ENCODE measurements around the gene VRK3.

Gene VRK3

GRCh38 chr19:50000841-50001557 is 24.2 kb downstream of the VRK3 start:
- CTCF ChIA-PET, result no interaction called here
- POLR2A ChIA-PET, result no interaction called here
- TF ChIP-seq, protein P1, sequence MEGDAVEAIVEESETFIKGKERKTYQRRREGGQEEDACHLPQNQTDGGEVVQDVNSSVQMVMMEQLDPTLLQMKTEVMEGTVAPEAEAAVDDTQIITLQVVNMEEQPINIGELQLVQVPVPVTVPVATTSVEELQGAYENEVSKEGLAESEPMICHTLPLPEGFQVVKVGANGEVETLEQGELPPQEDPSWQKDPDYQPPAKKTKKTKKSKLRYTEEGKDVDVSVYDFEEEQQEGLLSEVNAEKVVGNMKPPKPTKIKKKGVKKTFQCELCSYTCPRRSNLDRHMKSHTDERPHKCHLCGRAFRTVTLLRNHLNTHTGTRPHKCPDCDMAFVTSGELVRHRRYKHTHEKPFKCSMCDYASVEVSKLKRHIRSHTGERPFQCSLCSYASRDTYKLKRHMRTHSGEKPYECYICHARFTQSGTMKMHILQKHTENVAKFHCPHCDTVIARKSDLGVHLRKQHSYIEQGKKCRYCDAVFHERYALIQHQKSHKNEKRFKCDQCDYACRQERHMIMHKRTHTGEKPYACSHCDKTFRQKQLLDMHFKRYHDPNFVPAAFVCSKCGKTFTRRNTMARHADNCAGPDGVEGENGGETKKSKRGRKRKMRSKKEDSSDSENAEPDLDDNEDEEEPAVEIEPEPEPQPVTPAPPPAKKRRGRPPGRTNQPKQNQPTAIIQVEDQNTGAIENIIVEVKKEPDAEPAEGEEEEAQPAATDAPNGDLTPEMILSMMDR (IDR thresholded peaks at IDR 0.05; ENCODE audit: insufficient read depth, low read length, missing control alignments), result no peak
- no peak overlapping the region for H3K4me3 ChIP-seq (ENCODE audit: low read depth, low read length)
- no peak for DNase-seq (ENCODE audit: low read depth, low spot score)

DNA sequence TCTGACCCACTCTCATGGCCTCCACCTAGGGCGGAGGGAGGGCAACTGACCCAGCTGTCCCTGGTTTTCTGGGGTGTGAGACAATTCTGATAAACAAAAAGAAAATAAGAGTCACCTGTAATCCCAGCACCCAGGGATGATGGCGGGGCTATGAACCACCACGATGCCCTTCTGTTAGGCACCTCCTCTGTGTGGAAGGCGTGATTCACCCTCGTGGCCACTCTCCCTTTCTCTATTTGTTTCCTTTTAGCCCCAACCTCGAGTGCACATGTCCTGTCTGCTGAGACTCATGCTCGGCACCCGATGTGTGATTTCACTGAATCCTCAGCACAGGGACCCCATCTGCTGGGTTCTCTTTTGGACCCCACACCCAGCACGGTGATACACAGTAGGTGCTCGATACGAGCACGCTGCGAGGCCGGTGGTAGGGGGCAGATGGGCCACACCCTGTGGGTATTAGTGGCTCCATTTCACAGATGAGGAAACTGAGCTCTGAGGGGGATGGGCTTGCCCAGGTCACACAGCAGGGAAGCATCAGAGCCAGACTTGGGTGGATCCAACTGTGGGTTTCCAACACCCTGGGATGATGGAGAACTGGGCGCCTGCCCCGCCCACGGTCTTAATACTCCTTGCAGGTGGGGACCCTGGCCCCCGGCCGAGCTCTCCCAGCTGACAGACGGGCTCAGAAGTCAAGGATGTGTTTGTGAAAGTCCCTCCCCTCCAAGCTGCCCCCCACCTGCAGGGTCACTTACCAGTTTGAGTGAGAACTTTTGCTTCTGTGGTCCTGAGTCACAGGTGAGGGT is 24.9 kb downstream of the VRK3 start:
- ChIA-PET POLR2A (no interaction called here), CTCF (interaction anchor here (1.4 to 2.0 kb wide), 2 partner anchors 16 to 61 kb away, joined by 3 to 8 read pairs; no protein-coding TSS in a partner anchor)
- TF ChIP-seq, protein P1 (IDR thresholded peaks at IDR 0.05; ENCODE audit: insufficient read depth, low read length, missing control alignments), result no peak
- DNase-seq (ENCODE audit: low read depth, low spot score), result no peak
- no peak overlapping the region for H3K4me3 ChIP-seq (ENCODE audit: low read depth, low read length)

DNA sequence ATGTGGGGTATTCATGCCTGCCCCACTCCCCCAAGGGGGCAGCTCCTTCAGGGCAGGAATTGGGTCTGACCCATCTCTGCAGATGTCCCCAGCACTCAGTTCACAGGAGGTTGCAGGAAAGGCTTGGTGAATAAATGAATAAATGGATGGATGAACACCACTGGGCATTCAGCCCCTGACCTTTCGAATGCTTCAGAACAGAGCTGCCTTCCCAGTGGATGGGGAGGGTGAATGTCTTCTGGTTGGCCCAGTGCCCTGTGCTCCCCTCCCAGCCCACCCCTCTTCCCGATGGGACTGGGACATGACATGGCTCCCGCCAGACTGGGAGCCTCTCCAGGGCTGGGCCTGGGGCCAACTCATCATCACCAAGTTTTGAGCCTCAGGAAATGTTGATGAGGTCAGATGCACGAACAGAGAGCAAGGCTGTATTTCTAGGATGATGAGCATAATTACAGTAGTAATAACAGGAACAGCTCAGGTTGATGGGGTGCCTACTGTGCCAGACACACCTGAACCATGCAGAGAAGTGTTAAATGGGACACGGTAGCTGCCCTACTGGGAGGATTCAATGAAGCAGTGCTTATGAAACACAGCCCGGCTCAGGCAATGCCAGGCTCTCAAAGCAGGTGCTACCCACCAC is 25.7 kb downstream of the VRK3 start:
- no peak overlapping the region for H3K4me3 ChIP-seq (ENCODE audit: low read depth, low read length)
- TF ChIP-seq, protein P1 (IDR thresholded peaks at IDR 0.05; ENCODE audit: insufficient read depth, low read length, missing control alignments), result no peak
- ChIA-PET POLR2A (no interaction called here), CTCF (interaction anchor here (1.4 to 2.0 kb wide), 2 partner anchors 15 to 60 kb away, joined by 3 to 8 read pairs; no protein-coding TSS in a partner anchor)
- DNase-seq (ENCODE audit: low read depth, low spot score), result no peak

DNA sequence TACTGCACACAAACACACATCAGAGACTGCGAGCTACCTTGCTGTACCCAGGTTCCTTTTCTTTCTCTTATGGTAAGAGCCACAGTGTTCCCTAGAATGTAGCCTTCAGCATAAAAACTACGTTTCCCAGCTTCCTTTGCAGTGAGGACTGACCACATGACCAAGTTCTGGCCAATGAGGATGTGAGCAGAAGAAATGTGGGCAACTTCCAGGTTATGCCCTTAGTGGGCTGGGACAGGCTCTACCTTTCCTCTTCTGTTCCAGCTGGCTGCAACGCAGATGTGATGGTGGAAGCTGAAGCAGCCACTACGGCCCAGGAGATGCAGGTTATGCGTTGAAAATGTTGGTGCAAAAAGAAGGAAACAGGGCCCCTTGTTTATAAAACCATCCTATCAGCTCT is 27.5 kb downstream of the VRK3 start:
- POLR2A ChIA-PET, result no interaction called here
- TF ChIP-seq, protein P1 (IDR thresholded peaks at IDR 0.05; ENCODE audit: insufficient read depth, low read length, missing control alignments), result no peak
- H3K4me3 ChIP-seq (ENCODE audit: low read depth, low read length), result no peak overlapping the region
- CTCF ChIA-PET, result interaction anchor here (1.4 to 2.0 kb wide), 2 partner anchors 12 to 13 kb away, joined by 3 to 8 read pairs; no protein-coding TSS in a partner anchor
- no peak for DNase-seq (ENCODE audit: low read depth, low spot score)

DNA sequence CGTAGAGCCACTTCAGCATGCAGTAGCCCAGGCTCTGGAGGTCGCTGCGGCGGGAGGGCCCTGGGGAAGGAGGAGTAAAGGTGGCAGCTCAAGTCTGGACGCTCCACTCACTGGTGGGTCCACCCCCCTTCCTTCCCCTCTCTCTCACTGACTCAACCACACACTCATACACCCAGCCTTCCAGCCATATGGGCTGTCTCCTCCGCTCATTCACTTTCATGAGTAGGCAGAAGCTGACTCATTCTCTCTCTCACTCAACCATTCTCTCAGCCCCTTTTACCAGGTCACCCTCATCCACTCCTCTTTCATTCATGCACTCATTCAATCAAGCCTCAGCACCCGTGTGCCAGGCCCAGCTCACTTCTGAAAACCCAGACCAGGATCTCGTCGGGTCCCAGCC is 36.7 kb downstream of the VRK3 start:
- ChIA-PET POLR2A (interaction anchor here (0.6 kb wide), 1 partner anchor 138 kb away, joined by 3 read pairs; no protein-coding TSS in a partner anchor), CTCF (interaction anchor here (0.7 to 7.8 kb wide), 2 partner anchors 34 to 52 kb away, joined by 3 to 72 read pairs; no protein-coding TSS in a partner anchor)
- H3K4me3 ChIP-seq (ENCODE audit: low read depth, low read length), result no peak overlapping the region
- TF ChIP-seq, protein P1 (IDR thresholded peaks at IDR 0.05; ENCODE audit: insufficient read depth, low read length, missing control alignments), result no peak
- no peak for DNase-seq (ENCODE audit: low read depth, low spot score)
